Measurements from ENCODE around the gene FGG.

FGG gene

GRCh38 chr4:154559494-154560418 is 52.7 kb downstream of the FGG start:
- H3K36me3 ChIP-seq (ENCODE audit: control insufficient read depth, insufficient read depth, low read length) = no peaks in the 10 kb centered on the region
- no peaks in the 10 kb centered on the region for H3K4me1 ChIP-seq (ENCODE audit: control insufficient read depth, insufficient read depth, low read length)
- H3K27me3 ChIP-seq (ENCODE audit: control insufficient read depth, insufficient read depth, low read length) = no peaks in the 10 kb centered on the region
- H3K9ac ChIP-seq (ENCODE audit: low read length) = no peak overlapping the region
- H3K4me3 ChIP-seq (ENCODE audit: low read length) = no peak overlapping the region
- no peaks in the 10 kb centered on the region for H3K9me3 ChIP-seq (ENCODE audit: control insufficient read depth, low read length)

GRCh38 chr4:154559141-154559493 is 53.3 kb downstream of the FGG start:
- no peaks in the 10 kb centered on the region for H3K4me1 ChIP-seq (ENCODE audit: control insufficient read depth, insufficient read depth, low read length)
- no peaks in the 10 kb centered on the region for H3K9me3 ChIP-seq (ENCODE audit: control insufficient read depth, low read length)
- H3K4me3 ChIP-seq (ENCODE audit: low read length) = no peak overlapping the region
- no peak overlapping the region for H3K9ac ChIP-seq (ENCODE audit: low read length)
- no peaks in the 10 kb centered on the region for H3K27me3 ChIP-seq (ENCODE audit: control insufficient read depth, insufficient read depth, low read length)
- H3K36me3 ChIP-seq (ENCODE audit: control insufficient read depth, insufficient read depth, low read length) = no peaks in the 10 kb centered on the region

Measured in mucosa of stomach (tissue), 1 donor.